ENCODE measurements around the gene BOD1L2. TPM values are rescaled to one million over a fixed set of nuclear protein-coding genes. Genes with fewer than 3 reads are reported as not detected.

The BOD1L2 gene
- total and polyA plus RNA-seq, 2 of the 13 experiments (the other 11 are each of a cell fraction or from before 2014, with no cell fraction given): not detected

DNA sequence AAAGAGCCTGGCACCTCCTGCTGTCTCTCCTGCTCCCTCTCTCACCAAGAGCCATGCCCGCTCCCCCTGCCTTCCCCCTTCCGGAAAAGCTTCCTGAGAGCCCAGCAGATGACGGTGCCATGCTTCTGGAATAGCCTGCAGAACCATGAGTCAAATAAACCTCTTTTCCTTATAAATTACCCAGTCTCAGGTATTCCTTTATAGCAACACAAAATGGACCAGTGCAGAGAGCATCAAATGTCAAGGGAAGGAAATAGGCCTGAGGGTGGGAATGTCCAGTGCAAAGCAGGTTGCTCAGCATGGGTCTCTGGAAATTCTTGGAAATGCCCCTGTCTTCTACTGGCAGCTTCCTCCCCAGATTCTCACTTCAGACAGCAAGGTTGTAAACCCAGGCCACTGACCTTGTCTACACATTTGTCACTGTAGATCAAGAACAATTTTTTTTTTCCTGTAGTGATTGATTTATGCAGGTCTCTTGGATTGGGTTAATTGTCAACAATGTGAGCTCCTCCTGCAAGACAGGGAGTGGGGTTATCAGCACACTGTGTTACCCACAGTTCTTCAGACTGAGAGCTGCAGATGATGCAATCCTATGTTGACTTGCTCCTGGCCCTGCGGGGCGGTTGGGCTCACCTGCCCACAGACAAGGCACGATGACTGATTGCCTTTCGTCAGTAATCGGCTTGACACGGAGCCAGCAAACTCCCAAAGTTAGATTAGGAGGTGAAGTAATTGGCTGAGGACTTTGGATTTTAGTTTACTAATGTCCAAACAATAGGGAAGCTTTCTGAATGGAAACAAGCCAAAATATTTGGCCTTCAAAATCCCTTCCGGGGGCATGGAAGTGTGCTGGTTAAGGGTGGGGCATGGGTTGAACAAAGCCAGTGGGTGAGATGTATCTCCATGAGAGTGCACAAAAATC lies 5.4 kb upstream of the BOD1L2 start (continued):
- TF ChIP-seq ZNF7 (CRISPR knock-in tag; IDR thresholded peaks at IDR 0.05) (no peak), YY1 (IDR thresholded peaks at IDR 0.05; ENCODE audit: insufficient read depth, insufficient replicate concordance, low read depth, low read length) (no peak), ZNF333 (CRISPR knock-in tag; IDR thresholded peaks at IDR 0.05; ENCODE audit: borderline replicate concordance) (no peak), ZNF629 (CRISPR knock-in tag; conservative IDR thresholded peaks at IDR 0.05) (no peak), NR2C2 (CRISPR knock-in tag; IDR thresholded peaks at IDR 0.05; ENCODE audit: borderline replicate concordance) (peak; percentile 94), MTA3 (CRISPR knock-in tag; IDR thresholded peaks at IDR 0.05) (no peak), ZNF567 (CRISPR knock-in tag; IDR thresholded peaks at IDR 0.05; ENCODE audit: borderline replicate concordance) (no peak), CHD4 (IDR thresholded peaks at IDR 0.05; ENCODE audit: borderline replicate concordance, low read length) (no peak), SIN3A (IDR thresholded peaks at IDR 0.05; ENCODE audit: borderline replicate concordance, low read depth, low read length) (no peak), YEATS4 (CRISPR knock-in tag; IDR thresholded peaks at IDR 0.05; ENCODE audit: borderline replicate concordance) (peak; percentile 67; the same call in 1 of the 2 replicates), ZNF331 (CRISPR knock-in tag; IDR thresholded peaks at IDR 0.05) (peak; percentile 91)
- TF ChIP-seq, protein P1, sequence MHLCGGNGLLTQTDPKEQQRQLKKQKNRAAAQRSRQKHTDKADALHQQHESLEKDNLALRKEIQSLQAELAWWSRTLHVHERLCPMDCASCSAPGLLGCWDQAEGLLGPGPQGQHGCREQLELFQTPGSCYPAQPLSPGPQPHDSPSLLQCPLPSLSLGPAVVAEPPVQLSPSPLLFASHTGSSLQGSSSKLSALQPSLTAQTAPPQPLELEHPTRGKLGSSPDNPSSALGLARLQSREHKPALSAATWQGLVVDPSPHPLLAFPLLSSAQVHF (CRISPR knock-in tag; IDR thresholded peaks at IDR 0.05): no peak
- TF ChIP-seq, protein P2, sequence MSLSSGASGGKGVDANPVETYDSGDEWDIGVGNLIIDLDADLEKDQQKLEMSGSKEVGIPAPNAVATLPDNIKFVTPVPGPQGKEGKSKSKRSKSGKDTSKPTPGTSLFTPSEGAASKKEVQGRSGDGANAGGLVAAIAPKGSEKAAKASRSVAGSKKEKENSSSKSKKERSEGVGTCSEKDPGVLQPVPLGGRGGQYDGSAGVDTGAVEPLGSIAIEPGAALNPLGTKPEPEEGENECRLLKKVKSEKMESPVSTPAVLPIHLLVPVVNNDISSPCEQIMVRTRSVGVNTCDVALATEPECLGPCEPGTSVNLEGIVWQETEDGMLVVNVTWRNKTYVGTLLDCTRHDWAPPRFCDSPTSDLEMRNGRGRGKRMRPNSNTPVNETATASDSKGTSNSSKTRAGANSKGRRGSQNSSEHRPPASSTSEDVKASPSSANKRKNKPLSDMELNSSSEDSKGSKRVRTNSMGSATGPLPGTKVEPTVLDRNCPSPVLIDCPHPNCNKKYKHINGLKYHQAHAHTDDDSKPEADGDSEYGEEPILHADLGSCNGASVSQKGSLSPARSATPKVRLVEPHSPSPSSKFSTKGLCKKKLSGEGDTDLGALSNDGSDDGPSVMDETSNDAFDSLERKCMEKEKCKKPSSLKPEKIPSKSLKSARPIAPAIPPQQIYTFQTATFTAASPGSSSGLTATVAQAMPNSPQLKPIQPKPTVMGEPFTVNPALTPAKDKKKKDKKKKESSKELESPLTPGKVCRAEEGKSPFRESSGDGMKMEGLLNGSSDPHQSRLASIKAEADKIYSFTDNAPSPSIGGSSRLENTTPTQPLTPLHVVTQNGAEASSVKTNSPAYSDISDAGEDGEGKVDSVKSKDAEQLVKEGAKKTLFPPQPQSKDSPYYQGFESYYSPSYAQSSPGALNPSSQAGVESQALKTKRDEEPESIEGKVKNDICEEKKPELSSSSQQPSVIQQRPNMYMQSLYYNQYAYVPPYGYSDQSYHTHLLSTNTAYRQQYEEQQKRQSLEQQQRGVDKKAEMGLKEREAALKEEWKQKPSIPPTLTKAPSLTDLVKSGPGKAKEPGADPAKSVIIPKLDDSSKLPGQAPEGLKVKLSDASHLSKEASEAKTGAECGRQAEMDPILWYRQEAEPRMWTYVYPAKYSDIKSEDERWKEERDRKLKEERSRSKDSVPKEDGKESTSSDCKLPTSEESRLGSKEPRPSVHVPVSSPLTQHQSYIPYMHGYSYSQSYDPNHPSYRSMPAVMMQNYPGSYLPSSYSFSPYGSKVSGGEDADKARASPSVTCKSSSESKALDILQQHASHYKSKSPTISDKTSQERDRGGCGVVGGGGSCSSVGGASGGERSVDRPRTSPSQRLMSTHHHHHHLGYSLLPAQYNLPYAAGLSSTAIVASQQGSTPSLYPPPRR (CRISPR knock-in tag; IDR thresholded peaks at IDR 0.05; ENCODE audit: borderline replicate concordance): peak; percentile 65; the same call in 1 of the 2 replicates
- TF ChIP-seq, protein P3, sequence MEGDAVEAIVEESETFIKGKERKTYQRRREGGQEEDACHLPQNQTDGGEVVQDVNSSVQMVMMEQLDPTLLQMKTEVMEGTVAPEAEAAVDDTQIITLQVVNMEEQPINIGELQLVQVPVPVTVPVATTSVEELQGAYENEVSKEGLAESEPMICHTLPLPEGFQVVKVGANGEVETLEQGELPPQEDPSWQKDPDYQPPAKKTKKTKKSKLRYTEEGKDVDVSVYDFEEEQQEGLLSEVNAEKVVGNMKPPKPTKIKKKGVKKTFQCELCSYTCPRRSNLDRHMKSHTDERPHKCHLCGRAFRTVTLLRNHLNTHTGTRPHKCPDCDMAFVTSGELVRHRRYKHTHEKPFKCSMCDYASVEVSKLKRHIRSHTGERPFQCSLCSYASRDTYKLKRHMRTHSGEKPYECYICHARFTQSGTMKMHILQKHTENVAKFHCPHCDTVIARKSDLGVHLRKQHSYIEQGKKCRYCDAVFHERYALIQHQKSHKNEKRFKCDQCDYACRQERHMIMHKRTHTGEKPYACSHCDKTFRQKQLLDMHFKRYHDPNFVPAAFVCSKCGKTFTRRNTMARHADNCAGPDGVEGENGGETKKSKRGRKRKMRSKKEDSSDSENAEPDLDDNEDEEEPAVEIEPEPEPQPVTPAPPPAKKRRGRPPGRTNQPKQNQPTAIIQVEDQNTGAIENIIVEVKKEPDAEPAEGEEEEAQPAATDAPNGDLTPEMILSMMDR (CRISPR knock-in tag; IDR thresholded peaks at IDR 0.05): no peak
- TF ChIP-seq, protein P4, sequence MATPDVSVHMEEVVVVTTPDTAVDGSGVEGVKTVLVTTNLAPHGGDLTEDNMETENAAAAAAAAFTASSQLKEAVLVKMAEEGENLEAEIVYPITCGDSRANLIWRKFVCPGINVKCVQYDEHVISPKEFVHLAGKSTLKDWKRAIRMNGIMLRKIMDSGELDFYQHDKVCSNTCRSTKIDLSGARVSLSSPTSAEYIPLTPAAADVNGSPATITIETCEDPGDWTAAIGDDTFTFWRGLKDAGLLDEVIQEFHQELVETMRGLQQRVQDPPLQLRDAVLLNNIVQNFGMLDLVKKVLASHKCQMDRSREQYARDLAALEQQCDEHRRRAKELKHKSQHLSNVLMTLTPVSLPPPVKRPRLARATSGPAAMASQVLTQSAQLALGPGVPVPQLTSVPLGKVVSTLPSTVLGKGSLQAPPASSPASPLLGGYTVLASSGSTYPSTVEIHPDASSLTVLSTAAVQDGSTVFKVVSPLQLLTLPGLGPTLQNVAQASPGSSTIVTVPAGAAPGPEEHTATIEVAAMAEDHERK (CRISPR knock-in tag; IDR thresholded peaks at IDR 0.05; ENCODE audit: low read depth): no peak
- TF ChIP-seq, protein P5, sequence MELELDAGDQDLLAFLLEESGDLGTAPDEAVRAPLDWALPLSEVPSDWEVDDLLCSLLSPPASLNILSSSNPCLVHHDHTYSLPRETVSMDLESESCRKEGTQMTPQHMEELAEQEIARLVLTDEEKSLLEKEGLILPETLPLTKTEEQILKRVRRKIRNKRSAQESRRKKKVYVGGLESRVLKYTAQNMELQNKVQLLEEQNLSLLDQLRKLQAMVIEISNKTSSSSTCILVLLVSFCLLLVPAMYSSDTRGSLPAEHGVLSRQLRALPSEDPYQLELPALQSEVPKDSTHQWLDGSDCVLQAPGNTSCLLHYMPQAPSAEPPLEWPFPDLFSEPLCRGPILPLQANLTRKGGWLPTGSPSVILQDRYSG (CRISPR knock-in tag; IDR thresholded peaks at IDR 0.05): no peak
- TF ChIP-seq, protein P6, sequence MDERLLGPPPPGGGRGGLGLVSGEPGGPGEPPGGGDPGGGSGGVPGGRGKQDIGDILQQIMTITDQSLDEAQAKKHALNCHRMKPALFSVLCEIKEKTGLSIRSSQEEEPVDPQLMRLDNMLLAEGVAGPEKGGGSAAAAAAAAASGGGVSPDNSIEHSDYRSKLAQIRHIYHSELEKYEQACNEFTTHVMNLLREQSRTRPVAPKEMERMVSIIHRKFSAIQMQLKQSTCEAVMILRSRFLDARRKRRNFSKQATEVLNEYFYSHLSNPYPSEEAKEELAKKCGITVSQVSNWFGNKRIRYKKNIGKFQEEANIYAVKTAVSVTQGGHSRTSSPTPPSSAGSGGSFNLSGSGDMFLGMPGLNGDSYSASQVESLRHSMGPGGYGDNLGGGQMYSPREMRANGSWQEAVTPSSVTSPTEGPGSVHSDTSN (CRISPR knock-in tag; IDR thresholded peaks at IDR 0.05): peak; percentile 60
